Hippocampal formation (tissue), 2 donors: Measurements from ENCODE around the gene SEC14L3.

Source experiments
- DNase-seq, 2 donors: peaks; one replicate each; lab custom pipeline; 2025; lab: John Stamatoyannopoulos, UW

Gene SEC14L3

GRCh38 chr22:30423301-30423958, 48.4 kb downstream of the SEC14L3 start:
- peak in 1 of 2 donors; percentile 68 for DNase-seq

GRCh38 chr22:30422481-30423300, 49.1 kb downstream of the SEC14L3 start:
- DNase-seq = peak in 1 of 2 donors; percentile 64

GRCh38 chr22:30421695-30422480, 49.9 kb downstream of the SEC14L3 start:
- no peak for DNase-seq

- no peak for DNase-seq
These were observed 51.3 kb downstream of the SEC14L3 start for GRCh38 chr22:30420347-30421125.

- no peak for DNase-seq
These were observed 55.0 kb downstream of the SEC14L3 start for GRCh38 chr22:30416837-30417236.

GRCh38 chr22:30416403-30416802, 55.4 kb downstream of the SEC14L3 start:
- DNase-seq = no peak

- DNase-seq = no peak
These were observed 57.2 kb downstream of the SEC14L3 start for GRCh38 chr22:30414525-30415047.

- DNase-seq = peak in 1 of 2 donors; percentile 33
These were observed 57.9 kb downstream of the SEC14L3 start for GRCh38 chr22:30413745-30414524.

GRCh38 chr22:30413001-30413400, 58.8 kb downstream of the SEC14L3 start:
- DNase-seq = no peak

- DNase-seq = no peak
These were observed 60.0 kb downstream of the SEC14L3 start for GRCh38 chr22:30411780-30412179.
